HG03066 (cell line): ENCODE data around the gene FBXO41.

Source experiments
- ATAC-seq: cut with Tn5 transposase; IDR thresholded peaks from one replicate; pipeline ENCODE4 v1.9.1; 2021; ENCODE audit warnings: low read depth; ENCODE audit not compliant: unreplicated experiment

The FBXO41 gene, protein sequence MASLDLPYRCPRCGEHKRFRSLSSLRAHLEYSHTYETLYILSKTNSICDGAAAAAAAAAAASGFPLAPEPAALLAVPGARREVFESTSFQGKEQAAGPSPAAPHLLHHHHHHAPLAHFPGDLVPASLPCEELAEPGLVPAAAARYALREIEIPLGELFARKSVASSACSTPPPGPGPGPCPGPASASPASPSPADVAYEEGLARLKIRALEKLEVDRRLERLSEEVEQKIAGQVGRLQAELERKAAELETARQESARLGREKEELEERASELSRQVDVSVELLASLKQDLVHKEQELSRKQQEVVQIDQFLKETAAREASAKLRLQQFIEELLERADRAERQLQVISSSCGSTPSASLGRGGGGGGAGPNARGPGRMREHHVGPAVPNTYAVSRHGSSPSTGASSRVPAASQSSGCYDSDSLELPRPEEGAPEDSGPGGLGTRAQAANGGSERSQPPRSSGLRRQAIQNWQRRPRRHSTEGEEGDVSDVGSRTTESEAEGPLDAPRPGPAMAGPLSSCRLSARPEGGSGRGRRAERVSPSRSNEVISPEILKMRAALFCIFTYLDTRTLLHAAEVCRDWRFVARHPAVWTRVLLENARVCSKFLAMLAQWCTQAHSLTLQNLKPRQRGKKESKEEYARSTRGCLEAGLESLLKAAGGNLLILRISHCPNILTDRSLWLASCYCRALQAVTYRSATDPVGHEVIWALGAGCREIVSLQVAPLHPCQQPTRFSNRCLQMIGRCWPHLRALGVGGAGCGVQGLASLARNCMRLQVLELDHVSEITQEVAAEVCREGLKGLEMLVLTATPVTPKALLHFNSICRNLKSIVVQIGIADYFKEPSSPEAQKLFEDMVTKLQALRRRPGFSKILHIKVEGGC

DNA sequence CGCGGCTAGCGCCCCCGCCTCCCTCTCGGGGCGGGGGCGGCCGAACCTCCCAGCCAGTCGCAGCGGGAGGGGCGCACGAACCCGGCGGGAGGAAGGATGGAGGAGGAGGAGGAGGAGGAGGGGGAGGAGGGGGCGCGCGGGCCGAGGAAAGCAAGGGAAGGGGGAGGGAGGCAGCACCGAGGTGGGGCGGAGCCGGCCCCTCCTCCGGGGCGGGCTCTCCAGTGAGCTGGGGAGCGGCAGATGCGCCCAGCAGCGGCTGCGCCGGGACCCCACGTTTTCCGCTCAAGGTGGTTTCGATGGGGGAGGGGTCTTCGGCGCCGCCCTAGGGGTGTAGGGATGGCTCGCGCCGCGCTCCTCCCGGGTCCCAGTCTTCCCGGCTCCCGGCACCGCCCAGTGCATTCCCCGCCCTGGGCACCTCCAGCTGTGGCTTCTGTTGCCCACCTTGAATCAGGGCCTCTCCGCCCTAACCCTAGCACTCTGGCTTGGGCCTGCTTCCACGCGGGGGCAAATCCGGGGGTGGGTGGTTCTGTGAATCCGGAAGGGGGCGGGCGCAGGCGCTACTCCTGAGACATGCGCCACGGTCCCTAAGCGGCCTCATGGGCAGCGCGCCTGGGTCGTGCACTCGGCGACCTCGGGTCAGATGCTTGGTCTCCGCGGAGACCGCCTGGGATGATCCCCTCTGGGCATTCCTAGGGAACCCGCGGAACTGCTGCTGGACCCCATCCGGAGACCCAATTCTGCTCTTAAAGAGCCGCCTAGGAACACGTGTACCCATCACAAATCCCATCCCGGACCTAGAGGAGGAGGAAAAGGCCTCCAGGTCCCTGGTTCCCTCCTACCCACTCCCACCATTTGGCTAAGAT lies at the start of gene FBXO41:
TSS of gene FBXO41 (minus strand) at position 183 of the 863 bp plus-strand sequence. CDS start 14,848 bp downstream, outside the sequence.
- peak; percentile 73 for ATAC-seq

GRCh38 chr2:73334045-73334444 lies 49.8 kb upstream of the FBXO41 start:
- ATAC-seq = no peak

DNA sequence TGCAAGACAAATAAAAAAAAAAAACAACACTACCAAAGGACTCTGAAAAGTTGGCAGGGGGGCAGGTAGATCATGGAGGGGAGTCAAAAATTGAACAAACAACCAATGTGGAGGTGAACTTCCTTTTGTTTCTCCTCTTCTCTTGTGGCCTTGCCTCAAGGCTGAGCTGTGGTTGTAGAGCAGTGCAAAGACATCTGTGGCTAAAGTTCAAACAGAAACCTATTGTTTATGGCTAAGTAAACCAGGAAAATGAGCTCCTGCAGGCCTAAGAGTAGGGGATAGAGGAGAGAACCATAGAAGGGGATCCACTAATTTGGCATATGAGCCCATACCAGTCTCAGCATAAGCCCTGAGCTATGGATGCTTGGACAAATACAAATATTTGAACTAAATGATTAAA lies 49.3 kb upstream of the FBXO41 start:
- ATAC-seq = no peak

- no peak for ATAC-seq
Observed at GRCh38 chr2:73324126-73324725, 39.9 kb upstream of the FBXO41 start.

DNA sequence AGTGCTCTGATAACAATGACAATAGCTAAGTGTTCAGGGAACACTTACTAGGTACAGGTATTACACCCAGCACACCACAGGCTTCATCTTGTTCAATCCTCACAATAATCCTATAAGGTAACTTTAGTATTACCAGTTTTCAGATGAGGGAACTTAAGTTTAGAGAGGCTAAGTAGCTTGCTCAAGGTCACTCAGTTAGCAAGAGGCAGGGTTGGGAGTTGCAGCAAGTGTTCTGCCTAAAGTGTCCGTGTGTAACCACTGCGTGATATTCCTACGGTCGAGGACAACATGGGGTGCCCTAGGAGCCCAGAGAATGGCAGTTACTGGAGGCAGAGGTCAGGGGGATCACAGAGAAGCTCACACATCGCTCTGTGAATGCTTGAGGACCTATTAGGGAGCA lies 39.3 kb upstream of the FBXO41 start:
- ATAC-seq = no peak

GRCh38 chr2:73314441-73314840 lies 30.2 kb upstream of the FBXO41 start:
- no peak for ATAC-seq

DNA sequence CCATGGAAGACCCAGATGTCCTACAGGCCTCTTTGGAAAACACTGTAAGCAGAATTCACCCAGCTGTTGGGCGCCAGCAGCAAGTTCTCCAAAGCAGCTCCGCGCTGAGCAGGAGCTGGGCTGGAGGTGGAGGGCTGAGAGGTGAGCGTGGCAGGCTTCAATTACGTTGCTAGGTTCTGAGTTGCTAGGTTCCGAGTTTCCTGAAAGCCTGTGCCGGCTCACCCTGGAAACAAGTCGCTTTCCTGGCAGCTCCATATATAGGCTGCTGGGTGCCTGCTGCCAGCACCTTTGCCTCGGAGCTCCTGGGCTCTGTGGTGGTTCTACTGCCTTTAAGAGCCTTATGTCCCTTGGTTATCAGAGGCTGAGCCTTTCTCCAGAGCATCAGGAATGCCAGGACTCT lies 23.4 kb upstream of the FBXO41 start:
- ATAC-seq = no peak

DNA sequence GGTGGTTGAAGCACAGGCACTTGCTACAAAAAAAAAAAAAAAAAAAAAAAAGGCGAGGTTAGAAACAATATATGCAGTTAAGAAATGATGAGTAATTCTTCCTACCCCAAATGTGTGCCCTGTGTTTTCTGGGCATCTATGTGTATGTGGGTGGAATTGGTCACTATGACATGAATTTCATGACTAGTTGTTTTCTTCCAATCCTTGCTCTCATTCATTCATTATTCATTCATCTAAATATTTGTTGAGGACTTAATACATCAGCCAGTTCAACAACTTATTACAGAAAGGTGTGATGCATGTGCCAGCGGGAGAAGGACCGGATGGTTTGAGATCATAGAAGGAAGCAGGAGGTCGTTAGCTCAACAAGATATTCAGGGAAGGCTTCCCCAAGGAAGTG lies 17.4 kb upstream of the FBXO41 start:
- ATAC-seq = no peak

DNA sequence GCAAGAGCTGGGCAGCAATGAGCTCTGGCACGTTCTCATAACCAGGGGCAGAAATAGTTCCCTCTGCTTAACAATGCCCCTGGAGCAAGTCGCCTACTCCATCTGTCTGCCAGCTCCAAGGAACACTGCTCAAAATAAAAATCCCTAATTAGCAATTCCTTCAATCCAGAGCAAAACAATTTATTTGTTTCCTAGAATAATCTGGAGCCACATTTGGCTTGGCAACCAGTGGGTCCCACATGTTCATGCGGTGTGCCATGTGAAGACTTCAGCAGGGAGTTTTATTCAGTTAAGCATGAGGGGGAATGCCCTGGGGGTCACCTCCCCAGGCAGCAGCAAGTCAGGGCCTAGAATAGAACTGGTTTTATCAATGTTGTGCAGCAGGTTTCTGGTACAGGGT lies 16.6 kb upstream of the FBXO41 start:
- ATAC-seq = no peak

GRCh38 chr2:73297586-73297985 lies 13.3 kb upstream of the FBXO41 start:
- no peak for ATAC-seq

DNA sequence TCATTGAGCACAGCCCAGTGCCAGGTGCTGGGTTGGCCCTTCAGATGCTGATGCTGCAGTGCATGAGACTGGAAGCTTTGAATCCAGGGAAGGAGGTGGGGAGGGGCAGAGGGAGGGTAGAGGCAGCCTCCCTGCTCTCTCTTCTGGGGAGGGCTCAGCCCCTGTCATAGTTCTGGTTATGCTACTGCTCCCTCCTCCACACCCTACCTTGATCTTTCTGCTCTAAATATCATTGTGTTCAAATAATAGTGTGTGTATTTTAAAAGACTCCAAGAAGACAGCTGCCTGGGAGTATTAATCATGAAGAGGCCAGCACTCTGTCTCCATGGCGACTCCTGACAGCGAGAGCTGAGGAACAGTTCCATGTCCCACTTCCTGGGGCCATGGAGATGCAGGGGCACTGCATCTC lies 12.9 kb upstream of the FBXO41 start:
- no peak for ATAC-seq

GRCh38 chr2:73295751-73296400 lies 11.6 kb upstream of the FBXO41 start:
- ATAC-seq = no peak

GRCh38 chr2:73294239-73294638 lies 10.0 kb upstream of the FBXO41 start:
- no peak for ATAC-seq

GRCh38 chr2:73293534-73294171 lies 9.4 kb upstream of the FBXO41 start, which contains the start of gene EGR4:
TSS of gene EGR4 (minus strand) at chr2:73293548. CDS start at chr2:73293317, 231 bp downstream.
- peak; percentile 89 for ATAC-seq

DNA sequence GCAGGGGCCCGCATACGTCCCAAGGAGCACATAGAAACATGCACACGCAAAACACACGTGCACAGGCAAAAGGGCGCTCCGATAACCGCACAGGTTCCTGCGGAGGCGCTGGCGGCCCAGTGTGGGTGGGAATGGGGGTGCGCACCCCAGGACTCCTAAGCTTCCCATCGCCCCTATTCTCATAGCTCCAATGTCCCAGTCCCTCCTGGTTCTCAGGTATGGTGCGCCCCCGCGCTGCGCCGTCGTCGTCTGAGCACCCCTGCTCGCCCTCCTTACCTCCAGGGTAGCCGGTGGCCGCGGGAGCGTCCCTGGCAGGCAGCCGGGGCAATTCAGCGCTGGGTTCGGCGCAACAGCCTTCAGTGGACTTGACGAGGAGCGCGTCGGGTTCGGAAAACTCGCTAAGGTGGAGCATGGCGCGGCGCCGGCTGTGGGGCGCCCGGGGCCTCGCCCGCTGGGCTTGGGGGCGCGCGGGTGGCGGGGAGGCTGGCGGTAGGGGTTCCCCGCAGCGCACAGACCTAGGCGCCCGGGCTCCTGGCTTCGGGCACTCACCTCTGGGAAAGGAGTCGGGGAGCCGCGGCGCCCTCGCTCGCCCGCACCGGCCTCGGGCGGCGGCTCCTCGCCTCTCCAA lies 8.7 kb upstream of the FBXO41 start:
- ATAC-seq = no peak

GRCh38 chr2:73292316-73292905 lies 8.1 kb upstream of the FBXO41 start:
- ATAC-seq = no peak

DNA sequence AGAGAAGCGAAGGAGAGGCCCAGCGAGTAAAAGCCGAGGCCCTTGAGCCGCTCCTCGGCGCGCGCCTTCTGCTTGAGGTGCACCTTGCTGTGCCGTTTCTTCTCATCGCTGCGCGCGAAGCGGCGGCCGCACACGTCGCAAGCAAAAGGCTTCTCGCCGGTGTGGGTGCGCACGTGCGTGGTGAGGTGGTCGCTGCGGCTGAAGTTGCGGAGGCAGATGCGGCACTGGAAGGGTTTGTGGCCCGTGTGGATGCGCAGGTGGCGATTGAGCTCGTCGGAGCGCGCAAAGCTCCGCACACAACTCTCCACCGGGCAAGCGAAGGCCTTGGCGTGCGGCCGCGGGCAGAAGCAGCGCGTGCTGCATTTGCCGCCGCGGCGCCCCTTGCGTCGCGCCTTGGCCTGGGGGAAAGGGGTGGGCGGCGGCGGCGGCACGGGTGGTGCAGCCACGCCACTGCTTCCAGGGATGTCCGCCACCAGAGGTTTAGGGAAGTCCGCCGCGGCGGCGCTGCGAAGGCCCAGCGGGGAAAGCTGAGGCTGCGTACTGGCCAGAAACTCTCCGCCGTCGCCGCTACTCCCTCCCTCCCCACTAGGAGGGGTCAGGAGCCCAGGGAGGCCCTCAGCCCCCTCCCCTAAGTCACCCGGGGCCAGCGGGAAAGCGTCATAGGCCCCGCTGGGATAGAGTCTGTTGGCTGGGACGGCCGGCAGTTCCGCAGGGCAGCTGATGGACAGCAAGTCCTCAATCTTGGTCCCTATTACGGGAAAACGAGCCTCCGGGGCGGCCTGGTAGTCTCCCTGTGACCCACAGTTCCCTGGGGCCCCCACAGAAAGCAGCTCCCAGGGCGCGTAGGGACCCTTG lies 7.4 kb upstream of the FBXO41 start:
- no peak for ATAC-seq

DNA sequence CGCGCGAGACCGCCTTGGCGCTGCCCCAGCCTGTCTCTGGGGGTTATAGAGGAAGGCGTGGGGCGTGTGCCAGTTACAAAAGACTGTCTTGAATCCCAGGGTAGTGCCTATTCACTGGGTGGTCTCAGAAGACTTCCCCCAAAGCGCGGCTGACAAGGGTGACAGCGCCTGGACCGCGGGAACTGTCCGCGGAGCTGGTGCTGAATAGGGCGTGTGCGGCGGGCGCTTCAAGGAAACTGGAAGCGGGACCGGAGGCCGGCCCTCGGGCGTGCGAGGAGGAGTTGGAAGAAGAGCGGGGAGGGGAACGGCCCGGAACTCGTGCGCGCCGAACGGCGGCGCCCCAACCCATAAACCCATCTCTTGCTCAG lies 6.8 kb upstream of the FBXO41 start:
- ATAC-seq = no peak
